PC-9 (cell line): Measurements from ENCODE around the gene RCSD1.

Source experiments
- CTCF ChIP-seq: fragments of 200-600 bp; sonication (generic); conservative IDR thresholded peaks from 2 replicates; pipeline ENCODE4 v1.6.1; 2017; ENCODE audit warnings: mixed run types, antibody characterized with exemption, mild to moderate bottlenecking, moderate library complexity
- EZH2 ChIP-seq: fragments of 200-600 bp; sonication (generic); IDR thresholded peaks from 2 replicates; pipeline ENCODE4 v1.8.0; 2017; ENCODE audit warnings: antibody characterized with exemption, low read depth

GRCh38 chr1:167605576-167605975, 24.5 kb upstream of the RCSD1 start:
- TF ChIP-seq EZH2: no peak
- TF ChIP-seq CTCF: no peak
